HL-60 (cell line): ENCODE measurements around the gene MAP3K7.

Experiments
- DNase-seq, 2 experiments: peaks; one replicate each; pipeline ENCODE4 v3.0.0-alpha.2; 2010 to 2020; ENCODE audit warnings: low read depth in 1 of 2, low spot score in 1 of 2
- H3K27ac ChIP-seq: fragments of 250-450 bp; sonication (Bioruptor Pico); replicated peaks from 2 replicates; pipeline ENCODE4 v1.5.1; 2020; ENCODE audit warnings: mild to moderate bottlenecking, moderate library complexity
- H3K27me3 ChIP-seq: fragments of 250-450 bp; sonication (Bioruptor Pico); 2 replicates; pipeline ENCODE4 v1.5.1; 2021; ENCODE audit warnings: mild to moderate bottlenecking, moderate library complexity; ENCODE audit not compliant: insufficient read depth, poor library complexity, severe bottlenecking
- H3K4me3 ChIP-seq: replicated peaks from 2 replicates; pipeline ENCODE4 v1.5.1; 2011; ENCODE audit warnings: mild to moderate bottlenecking, control low read depth, low read length; ENCODE audit not compliant: insufficient read depth
- GABPA ChIP-seq: IDR thresholded peaks from 2 replicates; pipeline ENCODE4 v1.6.1; 2012; ENCODE audit warnings: low read depth
- POLR2AphosphoS5 ChIP-seq: IDR thresholded peaks from 2 replicates; pipeline ENCODE4 v1.6.1; 2012; ENCODE audit warnings: low read depth
- SPI1 ChIP-seq: IDR thresholded peaks from 2 replicates; pipeline ENCODE4 v1.6.1; 2012; ENCODE audit warnings: low read depth, mild to moderate bottlenecking, borderline replicate concordance
- TF ChIP-seq, protein P1 (sequence below): IDR thresholded peaks from 2 replicates; pipeline ENCODE4 v1.6.1; 2012; ENCODE audit warnings: low read depth; ENCODE audit not compliant: insufficient replicate concordance
- TF ChIP-seq, protein P2 (sequence below): IDR thresholded peaks from one replicate; pipeline ENCODE4 v1.5.1; 2011; ENCODE audit warnings: low read length, control low read depth, inconsistent platforms; ENCODE audit not compliant: insufficient read depth

Gene MAP3K7

GRCh38 chr6:90604546-90604945, 17.7 kb upstream of the MAP3K7 start:
- no peak for TF ChIP-seq GABPA
- TF ChIP-seq, protein P1, sequence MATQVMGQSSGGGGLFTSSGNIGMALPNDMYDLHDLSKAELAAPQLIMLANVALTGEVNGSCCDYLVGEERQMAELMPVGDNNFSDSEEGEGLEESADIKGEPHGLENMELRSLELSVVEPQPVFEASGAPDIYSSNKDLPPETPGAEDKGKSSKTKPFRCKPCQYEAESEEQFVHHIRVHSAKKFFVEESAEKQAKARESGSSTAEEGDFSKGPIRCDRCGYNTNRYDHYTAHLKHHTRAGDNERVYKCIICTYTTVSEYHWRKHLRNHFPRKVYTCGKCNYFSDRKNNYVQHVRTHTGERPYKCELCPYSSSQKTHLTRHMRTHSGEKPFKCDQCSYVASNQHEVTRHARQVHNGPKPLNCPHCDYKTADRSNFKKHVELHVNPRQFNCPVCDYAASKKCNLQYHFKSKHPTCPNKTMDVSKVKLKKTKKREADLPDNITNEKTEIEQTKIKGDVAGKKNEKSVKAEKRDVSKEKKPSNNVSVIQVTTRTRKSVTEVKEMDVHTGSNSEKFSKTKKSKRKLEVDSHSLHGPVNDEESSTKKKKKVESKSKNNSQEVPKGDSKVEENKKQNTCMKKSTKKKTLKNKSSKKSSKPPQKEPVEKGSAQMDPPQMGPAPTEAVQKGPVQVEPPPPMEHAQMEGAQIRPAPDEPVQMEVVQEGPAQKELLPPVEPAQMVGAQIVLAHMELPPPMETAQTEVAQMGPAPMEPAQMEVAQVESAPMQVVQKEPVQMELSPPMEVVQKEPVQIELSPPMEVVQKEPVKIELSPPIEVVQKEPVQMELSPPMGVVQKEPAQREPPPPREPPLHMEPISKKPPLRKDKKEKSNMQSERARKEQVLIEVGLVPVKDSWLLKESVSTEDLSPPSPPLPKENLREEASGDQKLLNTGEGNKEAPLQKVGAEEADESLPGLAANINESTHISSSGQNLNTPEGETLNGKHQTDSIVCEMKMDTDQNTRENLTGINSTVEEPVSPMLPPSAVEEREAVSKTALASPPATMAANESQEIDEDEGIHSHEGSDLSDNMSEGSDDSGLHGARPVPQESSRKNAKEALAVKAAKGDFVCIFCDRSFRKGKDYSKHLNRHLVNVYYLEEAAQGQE, result no peak
- no peak for TF ChIP-seq SPI1
- TF ChIP-seq, protein P2, sequence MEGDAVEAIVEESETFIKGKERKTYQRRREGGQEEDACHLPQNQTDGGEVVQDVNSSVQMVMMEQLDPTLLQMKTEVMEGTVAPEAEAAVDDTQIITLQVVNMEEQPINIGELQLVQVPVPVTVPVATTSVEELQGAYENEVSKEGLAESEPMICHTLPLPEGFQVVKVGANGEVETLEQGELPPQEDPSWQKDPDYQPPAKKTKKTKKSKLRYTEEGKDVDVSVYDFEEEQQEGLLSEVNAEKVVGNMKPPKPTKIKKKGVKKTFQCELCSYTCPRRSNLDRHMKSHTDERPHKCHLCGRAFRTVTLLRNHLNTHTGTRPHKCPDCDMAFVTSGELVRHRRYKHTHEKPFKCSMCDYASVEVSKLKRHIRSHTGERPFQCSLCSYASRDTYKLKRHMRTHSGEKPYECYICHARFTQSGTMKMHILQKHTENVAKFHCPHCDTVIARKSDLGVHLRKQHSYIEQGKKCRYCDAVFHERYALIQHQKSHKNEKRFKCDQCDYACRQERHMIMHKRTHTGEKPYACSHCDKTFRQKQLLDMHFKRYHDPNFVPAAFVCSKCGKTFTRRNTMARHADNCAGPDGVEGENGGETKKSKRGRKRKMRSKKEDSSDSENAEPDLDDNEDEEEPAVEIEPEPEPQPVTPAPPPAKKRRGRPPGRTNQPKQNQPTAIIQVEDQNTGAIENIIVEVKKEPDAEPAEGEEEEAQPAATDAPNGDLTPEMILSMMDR, result no peak
- DNase-seq, result no peak
- no peak overlapping the region for H3K27ac ChIP-seq
- no peak overlapping the region for H3K4me3 ChIP-seq
- peaks cover 18% of the 10 kb centered on the region for H3K27me3 ChIP-seq

DNA sequence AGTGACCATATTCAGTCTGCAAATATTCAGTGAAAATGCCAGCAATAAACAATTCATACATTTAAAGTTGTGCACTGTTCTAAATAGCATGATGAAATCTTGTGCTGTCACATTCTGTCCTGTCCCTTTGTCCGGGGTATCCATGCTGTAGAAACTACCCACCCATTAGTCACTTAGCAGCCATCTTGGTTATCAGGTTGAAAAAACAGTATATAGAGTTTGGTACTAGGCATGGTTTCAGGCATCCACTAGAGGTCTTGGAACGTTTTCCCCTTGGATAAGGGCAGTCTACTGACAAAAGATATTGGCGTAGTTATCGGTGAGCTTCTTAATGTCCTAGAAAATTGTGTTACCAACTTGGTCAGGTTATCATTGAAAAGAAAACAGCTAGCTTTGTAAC, 12.3 kb upstream of the MAP3K7 start:
- TF ChIP-seq GABPA (no peak), SPI1 (no peak), POLR2AphosphoS5 (no peak)
- TF ChIP-seq, protein P1, result no peak
- TF ChIP-seq, protein P2, result no peak
- DNase-seq, result no peak
- H3K27ac ChIP-seq, result no peak overlapping the region
- no peak overlapping the region for H3K4me3 ChIP-seq
- peaks cover 5% of the 10 kb centered on the region for H3K27me3 ChIP-seq

GRCh38 chr6:90598192-90598951, 11.5 kb upstream of the MAP3K7 start:
- no peak for TF ChIP-seq POLR2AphosphoS5
- TF ChIP-seq, protein P2, result no peak
- no peak for TF ChIP-seq SPI1
- TF ChIP-seq GABPA, result no peak
- TF ChIP-seq, protein P1, result no peak
- H3K27me3 ChIP-seq, result peaks cover 5% of the 10 kb centered on the region
- H3K27ac ChIP-seq, result no peak overlapping the region

More at GRCh38 chr6:90598192-90598951, 11.5 kb upstream of the MAP3K7 start:
- DNase-seq, result no peak
- H3K4me3 ChIP-seq, result no peak overlapping the region
